Measurements from ENCODE around the gene PCNA.

- TF ChIP-seq CTCF (IDR thresholded peaks at IDR 0.05) (no peak), RFX5 (IDR thresholded peaks at IDR 0.05) (no peak), BHLHE40 (IDR thresholded peaks at IDR 0.05; ENCODE audit: low read depth, low read length) (no peak), POLR2A (IDR thresholded peaks at IDR 0.05; ENCODE audit: low read length) (no peak), PHF8 (IDR thresholded peaks at IDR 0.05; ENCODE audit: borderline replicate concordance, low read depth) (no peak), ELK1 (IDR thresholded peaks at IDR 0.05; ENCODE audit: low read depth, low read length) (no peak), REST (IDR thresholded peaks at IDR 0.05) (no peak), RNF2 (IDR thresholded peaks at IDR 0.05; ENCODE audit: borderline replicate concordance, low read depth) (no peak), MAZ (IDR thresholded peaks at IDR 0.05; ENCODE audit: borderline replicate concordance, low read depth, low read length) (no peak), POLR2AphosphoS2 (conservative IDR thresholded peaks at IDR 0.05; ENCODE audit: low read length) (no peak), USF2 (IDR thresholded peaks at IDR 0.05) (no peak), CBX2 (IDR thresholded peaks at IDR 0.05; ENCODE audit: borderline replicate concordance, low read depth) (no peak), CEBPB (IDR thresholded peaks at IDR 0.05) (no peak), BCL3 (IDR thresholded peaks at IDR 0.05) (no peak)
Observed at GRCh38 chr20:5074232-5074674, 45.5 kb downstream of the PCNA start.

Data from A549 (cell line).